ENCODE results near the gene MDGA2.
A peak's percentile ranks its signal among the peaks of the same experiment; 100 is the strongest.
"Not testable (repeated sequence)": the region's sequence is repeated elsewhere in the genome, so short reads cannot be mapped to it uniquely, and the experiment has no call there.

Gene MDGA2

DNA sequence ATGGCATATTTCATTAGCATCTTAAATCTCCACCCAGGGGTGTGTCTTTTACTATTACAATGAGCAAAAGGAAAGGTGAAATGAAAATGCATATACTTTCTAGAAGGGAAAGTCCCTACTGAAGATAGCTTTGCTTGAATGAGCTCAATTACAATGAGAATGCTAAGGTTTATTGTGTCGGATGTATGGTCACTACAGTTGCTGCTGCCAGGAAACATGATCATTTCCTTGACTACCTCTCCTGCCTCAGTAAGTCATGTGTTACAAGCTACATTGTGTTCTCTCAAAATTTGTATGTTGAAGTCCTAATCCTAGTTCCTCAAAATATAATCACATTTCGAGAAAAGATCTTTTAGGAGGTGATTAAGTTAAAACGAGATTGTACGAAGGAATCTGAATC lies 322.2 kb downstream of the MDGA2 start:
- Mint-ChIP-seq H3K36me3 (no peaks in the 10 kb centered on the region), H3K9me3 (no peaks in the 10 kb centered on the region), H3K27me3 (no peaks in the 10 kb centered on the region), H3K4me1 (no peaks in the 10 kb centered on the region), H3K27ac (no peak overlapping the region), H3K4me3 (no peak overlapping the region)
- ATAC-seq, result no peak

DNA sequence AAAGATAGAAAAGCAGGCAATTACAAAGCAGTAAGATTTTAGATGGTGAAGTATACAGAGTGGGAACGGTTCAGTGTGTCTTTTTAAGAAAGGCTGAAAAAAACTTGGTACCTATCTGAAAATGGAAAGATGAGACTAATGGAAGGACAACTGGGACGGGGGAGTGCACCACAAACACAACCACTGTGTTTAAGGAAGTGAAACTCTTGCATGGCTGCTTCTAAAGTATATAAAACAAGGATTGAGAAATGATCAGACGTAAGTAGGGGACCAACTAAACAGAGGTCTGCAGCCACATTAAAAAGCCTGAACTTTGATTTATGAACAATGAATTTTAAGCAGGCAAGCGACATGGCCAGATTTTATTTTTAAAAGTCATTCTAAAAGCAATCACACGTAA lies 328.6 kb downstream of the MDGA2 start:
- Mint-ChIP-seq H3K4me3 (no peak overlapping the region), H3K27ac (no peak overlapping the region), H3K36me3 (no peaks in the 10 kb centered on the region), H3K27me3 (no peaks in the 10 kb centered on the region), H3K9me3 (no peaks in the 10 kb centered on the region), H3K4me1 (no peaks in the 10 kb centered on the region)
- ATAC-seq, result no peak

DNA sequence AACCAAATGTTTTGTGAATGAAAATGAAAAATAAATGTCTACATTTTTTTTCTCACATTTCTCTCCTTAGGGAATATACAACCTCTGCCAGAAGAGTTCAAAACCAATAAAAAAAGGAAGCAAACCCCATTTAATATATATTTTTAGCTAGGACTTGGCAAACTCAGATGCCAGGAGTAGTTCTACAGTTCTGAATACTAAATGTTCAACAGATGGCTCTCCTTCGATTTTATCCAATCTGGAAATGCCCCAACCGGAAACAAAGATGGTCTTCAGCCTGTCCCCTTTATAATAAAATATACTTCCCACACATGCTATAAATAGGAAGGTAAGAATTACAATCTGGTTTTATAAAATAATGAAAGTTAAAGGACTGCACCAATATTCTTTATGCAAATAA lies 330.4 kb downstream of the MDGA2 start:
- Mint-ChIP-seq H3K36me3 (no peaks in the 10 kb centered on the region), H3K4me3 (no peak overlapping the region), H3K9me3 (no peaks in the 10 kb centered on the region), H3K4me1 (no peaks in the 10 kb centered on the region), H3K27ac (no peak overlapping the region), H3K27me3 (no peaks in the 10 kb centered on the region)
- ATAC-seq, result no peak

DNA sequence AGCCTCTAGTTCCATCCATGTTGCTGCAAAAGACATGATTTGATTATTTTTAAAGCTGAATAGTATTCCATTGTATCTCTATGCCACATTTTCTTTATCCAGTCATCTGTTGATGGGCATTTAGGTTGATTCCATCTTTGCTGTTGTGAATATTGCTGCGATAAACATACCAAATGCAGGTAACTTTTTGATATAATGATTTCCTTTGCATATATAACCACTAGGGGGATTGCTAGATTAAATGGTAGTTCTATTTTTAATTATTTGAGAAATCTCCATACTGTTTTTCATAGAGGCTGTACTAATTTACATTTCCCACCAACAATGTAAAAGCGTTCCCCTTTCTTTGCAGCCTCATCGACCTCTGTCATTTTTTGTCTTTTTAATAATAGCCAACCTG lies 342.5 kb downstream of the MDGA2 start:
- H3K4me3 Mint-ChIP-seq, result no peak overlapping the region
- H3K9me3 Mint-ChIP-seq, result no peaks in the 10 kb centered on the region
- H3K36me3 Mint-ChIP-seq, result no peaks in the 10 kb centered on the region
- ATAC-seq, result no peak
- H3K27me3 Mint-ChIP-seq, result no peaks in the 10 kb centered on the region
- H3K4me1 Mint-ChIP-seq, result no peaks in the 10 kb centered on the region
- H3K27ac Mint-ChIP-seq, result no peak overlapping the region

DNA sequence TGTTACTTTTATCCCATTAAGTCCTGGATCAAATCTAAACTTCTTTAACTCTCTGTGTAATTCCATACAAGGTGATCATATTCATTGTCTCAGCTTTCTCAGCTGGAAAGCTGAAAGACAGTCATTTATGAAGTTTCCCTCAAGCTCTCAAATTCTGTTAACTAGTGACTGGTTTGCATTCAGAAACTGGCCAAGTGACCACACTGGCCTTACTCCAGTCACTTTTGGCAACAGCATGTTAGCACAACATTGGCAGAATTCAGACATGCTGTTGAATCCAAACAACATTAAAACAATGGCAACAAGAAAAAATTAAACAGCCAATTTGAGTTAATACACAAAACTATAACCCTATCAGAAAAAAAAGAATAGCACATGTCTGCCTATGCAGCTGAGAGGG lies 343.3 kb downstream of the MDGA2 start:
- Mint-ChIP-seq H3K27ac (no peak overlapping the region), H3K36me3 (no peaks in the 10 kb centered on the region), H3K27me3 (no peaks in the 10 kb centered on the region), H3K4me1 (no peaks in the 10 kb centered on the region), H3K9me3 (no peaks in the 10 kb centered on the region), H3K4me3 (no peak overlapping the region)
- no peak for ATAC-seq

- no peak for ATAC-seq
- Mint-ChIP-seq H3K9me3 (no peaks in the 10 kb centered on the region), H3K4me3 (no peak overlapping the region), H3K36me3 (no peaks in the 10 kb centered on the region), H3K27me3 (no peaks in the 10 kb centered on the region), H3K4me1 (no peaks in the 10 kb centered on the region), H3K27ac (no peak overlapping the region)
These were observed 347.0 kb downstream of the MDGA2 start for GRCh38 chr14:47328376-47328775.

GRCh38 chr14:47327336-47327735 lies 348.1 kb downstream of the MDGA2 start:
- Mint-ChIP-seq H3K4me3 (no peak overlapping the region), H3K27me3 (no peaks in the 10 kb centered on the region), H3K27ac (no peak overlapping the region), H3K4me1 (no peaks in the 10 kb centered on the region), H3K36me3 (no peaks in the 10 kb centered on the region), H3K9me3 (no peaks in the 10 kb centered on the region)
- no peak for ATAC-seq

DNA sequence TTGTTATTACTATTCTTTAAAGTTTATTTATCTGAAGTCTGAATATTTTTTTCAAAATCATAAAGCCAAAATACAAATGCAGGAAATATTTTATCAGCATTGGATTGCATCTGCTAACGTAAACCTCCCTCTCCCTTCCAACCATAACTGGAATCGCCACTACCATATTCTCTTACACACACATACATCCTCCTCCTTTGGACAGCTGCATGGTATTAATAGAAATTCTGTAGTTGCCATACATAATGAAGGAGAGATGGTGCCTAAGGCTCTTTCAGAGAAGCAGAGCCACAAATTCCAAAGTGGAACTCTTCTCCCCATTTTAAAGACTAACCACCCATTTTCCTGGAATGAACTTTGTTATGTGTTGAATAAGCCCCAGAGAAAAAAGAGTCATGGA lies 352.7 kb downstream of the MDGA2 start:
- no peaks in the 10 kb centered on the region for H3K4me1 Mint-ChIP-seq
- peaks cover 2% of the 10 kb centered on the region for H3K9me3 Mint-ChIP-seq
- H3K4me3 Mint-ChIP-seq, result no peak overlapping the region
- no peaks in the 10 kb centered on the region for H3K36me3 Mint-ChIP-seq
- no peaks in the 10 kb centered on the region for H3K27me3 Mint-ChIP-seq
- no peak for ATAC-seq
- no peak overlapping the region for H3K27ac Mint-ChIP-seq

- Mint-ChIP-seq H3K4me3 (no peak overlapping the region), H3K4me1 (no peaks in the 10 kb centered on the region), H3K36me3 (no peaks in the 10 kb centered on the region), H3K27ac (no peak overlapping the region), H3K9me3 (no peaks in the 10 kb centered on the region), H3K27me3 (no peaks in the 10 kb centered on the region)
- ATAC-seq, result no peak
These were observed 373.3 kb downstream of the MDGA2 start for GRCh38 chr14:47302121-47302520.

DNA sequence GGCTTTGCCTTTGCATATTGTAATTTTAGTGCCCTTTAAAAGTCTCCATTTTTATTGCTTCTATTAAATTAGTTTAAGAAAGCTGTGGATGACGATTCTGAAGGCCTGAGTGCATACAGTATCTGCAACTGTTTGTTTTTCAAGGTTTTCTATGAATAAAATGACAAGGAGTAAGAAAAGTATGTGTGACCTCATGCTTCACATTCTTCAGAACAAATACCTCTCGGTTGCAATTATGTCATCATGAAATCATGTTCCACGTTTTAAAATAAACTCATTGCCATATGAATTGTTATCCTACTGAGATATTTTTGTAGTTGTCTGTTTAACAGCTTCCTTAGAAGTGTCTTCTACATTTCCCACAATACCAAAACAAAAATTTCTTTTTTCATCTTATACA lies 374.6 kb downstream of the MDGA2 start:
- Mint-ChIP-seq H3K36me3 (no peaks in the 10 kb centered on the region), H3K4me1 (no peaks in the 10 kb centered on the region), H3K27me3 (no peaks in the 10 kb centered on the region), H3K9me3 (no peaks in the 10 kb centered on the region), H3K4me3 (no peak overlapping the region), H3K27ac (no peak overlapping the region)
- no peak for ATAC-seq

DNA sequence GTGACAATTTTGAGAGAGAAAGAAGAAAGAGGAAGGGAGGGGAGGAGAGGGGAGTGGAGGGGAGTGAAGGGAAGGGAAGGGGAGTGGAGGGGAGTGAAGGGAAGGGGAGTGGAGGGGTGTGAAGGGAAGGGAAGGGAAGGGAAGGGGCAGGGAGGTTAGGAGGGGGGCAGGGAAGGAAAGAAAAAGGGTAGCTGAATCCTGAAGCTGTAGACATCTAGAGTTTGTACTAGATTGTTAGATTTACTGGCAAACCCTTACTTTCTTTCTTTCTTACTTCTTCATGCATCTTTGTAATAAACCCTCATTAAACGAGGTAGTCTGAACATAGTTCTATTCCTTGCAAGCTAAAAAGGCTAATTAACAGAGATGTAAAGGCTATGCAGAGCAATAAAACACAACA lies 378.0 kb downstream of the MDGA2 start:
- Mint-ChIP-seq H3K27me3 (no peaks in the 10 kb centered on the region), H3K9me3 (no peaks in the 10 kb centered on the region), H3K4me1 (no peaks in the 10 kb centered on the region), H3K4me3 (no peak overlapping the region), H3K27ac (no peak overlapping the region), H3K36me3 (no peaks in the 10 kb centered on the region)
- no peak for ATAC-seq

DNA sequence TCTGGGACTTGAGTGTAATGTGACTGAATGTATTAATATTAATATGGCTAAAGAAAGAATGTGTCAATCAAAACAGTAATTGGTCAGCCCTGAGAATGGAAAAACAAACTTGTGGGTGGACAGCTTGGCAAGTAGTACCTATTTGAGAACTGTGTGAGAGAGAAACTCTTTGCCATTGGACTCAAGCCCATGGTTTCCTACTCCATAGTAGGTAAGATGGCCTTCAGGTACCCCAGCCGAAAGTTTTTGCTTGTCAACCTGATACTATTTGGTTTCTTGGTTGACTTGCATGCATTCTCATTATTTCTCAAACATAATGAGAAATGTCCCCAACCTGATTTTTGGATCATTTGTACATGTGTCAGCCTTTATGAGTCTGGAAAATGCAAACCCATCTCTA lies 391.1 kb downstream of the MDGA2 start:
- no peak for ATAC-seq
- Mint-ChIP-seq H3K27ac (no peak overlapping the region), H3K4me3 (no peak overlapping the region), H3K4me1 (no peaks in the 10 kb centered on the region), H3K36me3 (no peaks in the 10 kb centered on the region), H3K27me3 (no peaks in the 10 kb centered on the region), H3K9me3 (no peaks in the 10 kb centered on the region)

GRCh38 chr14:47281761-47282160 lies 393.6 kb downstream of the MDGA2 start:
- not testable (repeated sequence) for ATAC-seq

GRCh38 chr14:47278233-47278842 lies 397.1 kb downstream of the MDGA2 start:
- ATAC-seq, result peak; percentile 57
- Mint-ChIP-seq H3K27me3 (no peaks in the 10 kb centered on the region), H3K4me1 (no peaks in the 10 kb centered on the region), H3K4me3 (no peak overlapping the region), H3K36me3 (no peaks in the 10 kb centered on the region), H3K9me3 (no peaks in the 10 kb centered on the region), H3K27ac (no peak overlapping the region)

More at GRCh38 chr14:47281761-47282160, 393.6 kb downstream of the MDGA2 start:
- not testable (repeated sequence) for H3K4me3 Mint-ChIP-seq, H3K27ac Mint-ChIP-seq, H3K27me3 Mint-ChIP-seq, H3K36me3 Mint-ChIP-seq, H3K4me1 Mint-ChIP-seq, H3K9me3 Mint-ChIP-seq

DNA sequence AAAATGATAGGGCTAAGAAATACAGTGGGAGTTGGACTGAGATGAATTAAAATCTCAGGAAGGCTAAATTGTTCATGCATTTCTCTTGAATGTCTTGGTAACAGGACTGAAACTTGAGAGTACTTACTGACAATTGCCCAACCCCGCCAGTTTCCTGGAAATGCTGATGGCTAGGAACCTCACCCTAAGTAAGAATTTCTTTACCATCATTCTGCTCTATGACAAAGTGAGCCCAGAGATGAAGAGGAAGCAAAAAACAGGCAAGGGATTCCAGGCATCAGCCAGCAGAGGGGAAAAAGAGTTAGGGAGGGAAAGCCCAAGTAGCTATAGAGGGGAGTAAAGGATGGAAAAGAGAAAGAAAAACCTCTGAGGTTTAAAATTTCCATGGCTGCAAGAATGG lies 397.7 kb downstream of the MDGA2 start:
- no peaks in the 10 kb centered on the region for H3K4me1 Mint-ChIP-seq
- H3K4me3 Mint-ChIP-seq, result no peak overlapping the region
- H3K9me3 Mint-ChIP-seq, result no peaks in the 10 kb centered on the region
- H3K27me3 Mint-ChIP-seq, result no peaks in the 10 kb centered on the region
- H3K36me3 Mint-ChIP-seq, result no peaks in the 10 kb centered on the region
- no peak for ATAC-seq
- no peak overlapping the region for H3K27ac Mint-ChIP-seq

DNA sequence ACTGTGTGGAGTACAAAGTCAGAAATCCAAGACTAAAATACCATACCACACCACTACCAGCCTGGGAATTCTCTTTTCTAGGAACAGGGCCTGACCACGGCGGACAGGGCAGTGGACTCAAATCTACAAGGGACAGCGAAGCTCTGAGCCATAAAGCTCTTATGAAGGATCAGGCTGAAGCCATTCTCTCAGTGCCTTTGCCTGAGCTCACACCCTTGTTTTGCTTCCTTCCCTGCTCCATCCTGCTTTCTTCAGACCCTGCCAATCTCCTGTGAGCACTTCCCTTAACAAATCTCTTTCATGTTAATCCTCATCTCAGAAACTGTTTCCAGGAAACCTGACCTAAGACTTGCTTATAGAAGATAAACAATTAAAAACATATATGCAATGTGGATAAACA lies 398.5 kb downstream of the MDGA2 start:
- no peak for ATAC-seq
- Mint-ChIP-seq H3K36me3 (no peaks in the 10 kb centered on the region), H3K27ac (no peak overlapping the region), H3K9me3 (no peaks in the 10 kb centered on the region), H3K27me3 (no peaks in the 10 kb centered on the region), H3K4me1 (no peaks in the 10 kb centered on the region), H3K4me3 (no peak overlapping the region)

GRCh38 chr14:47273939-47274338 lies 401.5 kb downstream of the MDGA2 start:
- ATAC-seq, result no peak
- no peak overlapping the region for H3K27ac Mint-ChIP-seq
- no peaks in the 10 kb centered on the region for H3K36me3 Mint-ChIP-seq
- no peak overlapping the region for H3K4me3 Mint-ChIP-seq
- H3K27me3 Mint-ChIP-seq, result no peaks in the 10 kb centered on the region
- no peaks in the 10 kb centered on the region for H3K4me1 Mint-ChIP-seq
- no peaks in the 10 kb centered on the region for H3K9me3 Mint-ChIP-seq
